Measurements from ENCODE around the gene NTSR2. TPM values are rescaled to one million over a fixed set of nuclear protein-coding genes. Genes with fewer than 3 reads are reported as not detected.

NTSR2 gene
- total RNA-seq, 3 donors from 2014 or later: not detected

DNA sequence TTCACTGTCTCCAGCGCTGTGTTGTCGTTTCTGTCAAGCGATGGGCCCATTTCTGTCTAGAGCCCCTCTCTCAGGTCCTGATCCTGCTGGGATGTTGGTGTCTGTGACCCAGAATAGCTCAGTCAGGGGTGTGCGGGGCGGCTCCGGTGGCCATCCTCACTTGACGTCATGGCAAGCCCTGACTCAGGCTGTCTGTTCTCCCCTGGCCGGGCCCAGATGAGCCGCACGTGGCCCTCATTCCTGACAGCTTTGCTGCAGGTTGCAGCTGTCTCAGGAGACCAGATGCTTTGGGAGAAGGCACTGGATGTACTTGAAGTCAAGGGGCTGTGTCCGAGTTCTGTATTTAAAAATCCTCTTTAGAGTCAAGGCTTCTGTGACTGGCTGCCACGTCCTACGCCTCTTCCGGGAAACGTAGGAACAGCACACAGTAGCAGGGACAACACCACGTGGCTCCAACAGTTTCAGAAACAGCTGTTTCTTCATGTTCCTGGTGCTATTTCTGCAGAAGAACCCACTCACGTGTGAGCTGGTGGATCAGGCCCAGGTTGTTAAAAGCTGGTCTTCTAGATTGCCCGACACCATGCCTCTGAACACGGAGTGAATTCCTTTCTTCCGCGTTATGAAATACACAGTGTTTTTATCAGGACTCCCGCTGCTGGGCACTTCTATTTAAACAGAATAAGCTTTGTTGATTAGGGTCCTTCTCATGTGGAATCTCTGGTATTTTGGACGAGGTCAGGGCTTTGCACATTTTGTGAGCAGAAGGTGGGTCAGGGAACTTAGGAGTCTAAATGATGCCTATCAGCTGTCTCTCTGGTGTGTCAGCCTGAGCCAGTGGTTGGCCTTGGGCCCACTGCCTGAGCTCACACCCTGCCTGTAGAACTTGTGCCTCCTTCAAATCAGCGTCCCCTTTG is 28.3 kb upstream of the NTSR2 start:
- TF ChIP-seq, protein P1, sequence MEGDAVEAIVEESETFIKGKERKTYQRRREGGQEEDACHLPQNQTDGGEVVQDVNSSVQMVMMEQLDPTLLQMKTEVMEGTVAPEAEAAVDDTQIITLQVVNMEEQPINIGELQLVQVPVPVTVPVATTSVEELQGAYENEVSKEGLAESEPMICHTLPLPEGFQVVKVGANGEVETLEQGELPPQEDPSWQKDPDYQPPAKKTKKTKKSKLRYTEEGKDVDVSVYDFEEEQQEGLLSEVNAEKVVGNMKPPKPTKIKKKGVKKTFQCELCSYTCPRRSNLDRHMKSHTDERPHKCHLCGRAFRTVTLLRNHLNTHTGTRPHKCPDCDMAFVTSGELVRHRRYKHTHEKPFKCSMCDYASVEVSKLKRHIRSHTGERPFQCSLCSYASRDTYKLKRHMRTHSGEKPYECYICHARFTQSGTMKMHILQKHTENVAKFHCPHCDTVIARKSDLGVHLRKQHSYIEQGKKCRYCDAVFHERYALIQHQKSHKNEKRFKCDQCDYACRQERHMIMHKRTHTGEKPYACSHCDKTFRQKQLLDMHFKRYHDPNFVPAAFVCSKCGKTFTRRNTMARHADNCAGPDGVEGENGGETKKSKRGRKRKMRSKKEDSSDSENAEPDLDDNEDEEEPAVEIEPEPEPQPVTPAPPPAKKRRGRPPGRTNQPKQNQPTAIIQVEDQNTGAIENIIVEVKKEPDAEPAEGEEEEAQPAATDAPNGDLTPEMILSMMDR (IDR thresholded peaks at IDR 0.05): no peak
- peak in 2 of 3 donors; percentile 24 to 41 for DNase-seq
- H3K4me3 ChIP-seq: no peak overlapping the region
- no peaks in the 10 kb centered on the region for H3K4me1 ChIP-seq (ENCODE audit: low read depth)
- ATAC-seq: peak; percentile 39
- intact Hi-C loops (cut with DNase I, micrococcal nuclease): no loop called here
- no peaks in the 10 kb centered on the region for H3K9me3 ChIP-seq
- H3K36me3 ChIP-seq (ENCODE audit: low read depth): no peaks in the 10 kb centered on the region

DNA sequence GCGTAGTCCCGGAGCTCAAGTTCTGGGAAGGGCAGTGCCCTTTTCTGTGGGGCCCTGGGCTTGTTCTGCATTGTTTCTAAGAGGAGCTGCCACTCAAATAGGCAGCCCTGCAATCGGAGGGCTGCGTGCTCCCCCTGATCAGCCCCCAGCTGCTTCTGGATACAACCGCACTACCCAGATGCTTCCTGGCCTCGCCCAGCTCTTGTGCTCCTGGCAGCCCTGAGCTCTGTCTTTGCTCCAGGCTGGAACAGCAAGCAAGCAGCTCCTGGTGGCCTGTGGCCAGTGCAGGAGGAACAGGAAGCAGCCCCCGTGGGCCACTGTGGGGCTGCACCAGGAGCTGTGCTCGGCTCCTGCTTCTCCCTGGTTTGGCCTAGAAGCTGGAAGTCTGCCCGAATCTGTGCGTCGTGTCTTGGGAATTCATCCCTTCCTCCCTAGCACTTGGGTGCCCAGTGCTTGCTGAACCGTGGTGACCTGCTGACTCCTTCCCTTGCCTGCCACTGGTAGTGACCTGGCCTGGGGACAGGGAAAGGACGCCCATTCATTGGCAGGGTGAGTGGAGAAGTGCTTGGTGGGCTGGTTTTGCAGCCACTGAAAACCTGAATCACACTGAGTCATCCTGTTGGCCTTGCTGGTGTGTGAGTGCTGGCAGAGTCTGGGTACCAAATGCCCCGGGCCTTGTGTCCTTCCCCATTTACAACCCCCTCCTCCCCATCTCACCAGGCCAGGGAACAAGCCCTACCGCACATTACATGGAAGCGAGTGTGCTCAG is 27.3 kb upstream of the NTSR2 start:
- DNase-seq (peak in 1 of 3 donors; percentile 37), ATAC-seq (peak; percentile 12)
- intact Hi-C loops (cut with DNase I, micrococcal nuclease): no loop called here

DNA sequence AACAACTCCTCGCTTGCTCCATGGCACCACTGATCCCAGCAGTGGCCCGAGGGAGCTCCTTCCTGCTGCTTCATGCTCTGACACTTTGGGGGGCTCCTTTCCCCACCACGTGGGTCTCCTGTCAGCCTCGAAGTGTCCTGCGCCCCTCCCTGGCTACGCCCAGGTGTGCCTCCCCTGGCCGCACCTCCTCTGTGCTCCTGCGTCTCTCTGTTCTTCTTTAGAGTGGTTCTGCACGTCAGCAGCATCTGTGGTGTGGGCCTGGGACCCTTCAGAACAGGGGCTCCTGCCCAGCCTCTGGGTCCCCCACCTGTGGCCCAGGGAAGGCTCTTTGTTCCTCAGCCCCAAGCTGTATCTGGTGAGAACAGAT is 26.7 kb upstream of the NTSR2 start:
- no peaks in the 10 kb centered on the region for H3K9me3 ChIP-seq
- DNase-seq (no peak), ATAC-seq (no peak)
- TF ChIP-seq, protein P1 (IDR thresholded peaks at IDR 0.05): no peak
- intact Hi-C loops (cut with DNase I, micrococcal nuclease): no loop called here
- no peaks in the 10 kb centered on the region for H3K36me3 ChIP-seq (ENCODE audit: low read depth)
- no peaks in the 10 kb centered on the region for H3K4me1 ChIP-seq (ENCODE audit: low read depth)
- H3K4me3 ChIP-seq: no peak overlapping the region

More for the DNA sequence above, 27.3 kb upstream of the NTSR2 start:
- Histone ChIP-seq H3K4me3 (no peak overlapping the region), H3K4me1 (ENCODE audit: low read depth) (no peaks in the 10 kb centered on the region), H3K36me3 (ENCODE audit: low read depth) (no peaks in the 10 kb centered on the region), H3K9me3 (no peaks in the 10 kb centered on the region)
- TF ChIP-seq, protein P1 (IDR thresholded peaks at IDR 0.05): no peak

DNA sequence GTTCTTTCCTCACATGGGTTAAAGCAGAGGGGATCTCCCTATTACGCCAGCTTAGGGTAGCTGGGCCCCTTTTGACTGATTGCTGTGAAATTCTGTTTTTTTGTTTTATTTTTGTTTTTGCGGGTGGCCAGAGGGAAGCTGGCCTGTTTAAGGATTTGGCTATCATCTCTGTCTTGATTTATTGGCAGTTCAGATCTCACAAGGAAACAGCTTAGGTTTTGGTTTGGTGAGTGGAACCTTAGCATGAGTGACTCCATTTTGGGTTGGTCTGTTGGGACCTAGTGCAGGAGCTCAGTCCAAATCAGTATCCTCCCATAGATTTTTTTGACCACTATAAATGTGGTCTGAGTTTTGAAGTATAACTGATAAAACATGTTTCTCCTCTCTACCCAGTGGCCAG is 25.6 kb upstream of the NTSR2 start:
- Histone ChIP-seq H3K36me3 (ENCODE audit: low read depth) (no peaks in the 10 kb centered on the region), H3K4me1 (ENCODE audit: low read depth) (no peaks in the 10 kb centered on the region), H3K9me3 (no peaks in the 10 kb centered on the region), H3K4me3 (no peak overlapping the region)
- intact Hi-C loops (cut with DNase I, micrococcal nuclease): no loop called here
- TF ChIP-seq, protein P1 (IDR thresholded peaks at IDR 0.05): no peak
- DNase-seq: no peak
- no peak for ATAC-seq

DNA sequence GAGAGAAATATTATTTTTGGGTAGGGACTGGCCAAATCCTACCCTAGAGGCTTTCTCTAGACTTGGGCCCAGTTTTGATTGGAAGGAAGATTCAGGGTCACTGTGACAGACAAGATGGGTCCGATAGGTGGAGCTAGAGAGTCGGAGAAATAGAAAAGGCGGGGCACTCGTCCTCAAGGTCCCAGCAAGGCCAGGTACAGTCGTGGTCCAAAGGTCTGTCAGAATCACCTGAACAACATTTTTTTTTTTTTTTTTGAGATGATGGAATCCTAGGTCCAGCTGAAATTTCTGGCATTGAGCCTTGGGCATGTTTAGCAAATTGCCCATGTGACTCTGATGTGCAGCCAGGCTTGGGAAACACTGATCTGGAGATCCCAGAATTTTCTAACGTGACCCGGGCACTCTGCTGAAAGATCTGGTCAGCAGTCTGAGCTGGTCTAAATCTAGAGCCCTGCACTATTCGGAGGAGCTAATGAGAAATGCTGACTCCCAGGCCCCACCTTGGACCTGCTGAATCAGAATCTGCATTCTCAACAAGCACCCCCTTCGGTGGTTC is 23.0 kb upstream of the NTSR2 start:
- peak; percentile 87 for ATAC-seq
- peak in 2 of 3 donors; percentile 38 to 92 for DNase-seq
- no peaks in the 10 kb centered on the region for H3K9me3 ChIP-seq
- no peaks in the 10 kb centered on the region for H3K36me3 ChIP-seq (ENCODE audit: low read depth)
- H3K4me3 ChIP-seq: no peak overlapping the region
- intact Hi-C loops (cut with DNase I, micrococcal nuclease): loop anchor here (5.0 kb wide), 2 partner anchors 84 to 89 kb away; no protein-coding TSS in a partner anchor
- TF ChIP-seq, protein P1 (IDR thresholded peaks at IDR 0.05): peak; percentile 58
- H3K4me1 ChIP-seq (ENCODE audit: low read depth): peaks cover 8% of the 10 kb centered on the region

Data from mucosa of descending colon (tissue), 3 donors.